ENCODE data around the gene REXO5.
"Not testable (repeated sequence)": the region's sequence is repeated elsewhere in the genome, so short reads cannot be mapped to it uniquely, and the experiment has no call there.

REXO5 gene

GRCh38 chr16:20859699-20860098 is 53.4 kb downstream of the REXO5 start:
- DNase-seq, result no peak
- no peak overlapping the region for H3K4me3 Mint-ChIP-seq
- no peaks in the 10 kb centered on the region for H3K27me3 Mint-ChIP-seq (ENCODE audit: low read depth, poor library complexity)
- TF ChIP-seq, protein P1, sequence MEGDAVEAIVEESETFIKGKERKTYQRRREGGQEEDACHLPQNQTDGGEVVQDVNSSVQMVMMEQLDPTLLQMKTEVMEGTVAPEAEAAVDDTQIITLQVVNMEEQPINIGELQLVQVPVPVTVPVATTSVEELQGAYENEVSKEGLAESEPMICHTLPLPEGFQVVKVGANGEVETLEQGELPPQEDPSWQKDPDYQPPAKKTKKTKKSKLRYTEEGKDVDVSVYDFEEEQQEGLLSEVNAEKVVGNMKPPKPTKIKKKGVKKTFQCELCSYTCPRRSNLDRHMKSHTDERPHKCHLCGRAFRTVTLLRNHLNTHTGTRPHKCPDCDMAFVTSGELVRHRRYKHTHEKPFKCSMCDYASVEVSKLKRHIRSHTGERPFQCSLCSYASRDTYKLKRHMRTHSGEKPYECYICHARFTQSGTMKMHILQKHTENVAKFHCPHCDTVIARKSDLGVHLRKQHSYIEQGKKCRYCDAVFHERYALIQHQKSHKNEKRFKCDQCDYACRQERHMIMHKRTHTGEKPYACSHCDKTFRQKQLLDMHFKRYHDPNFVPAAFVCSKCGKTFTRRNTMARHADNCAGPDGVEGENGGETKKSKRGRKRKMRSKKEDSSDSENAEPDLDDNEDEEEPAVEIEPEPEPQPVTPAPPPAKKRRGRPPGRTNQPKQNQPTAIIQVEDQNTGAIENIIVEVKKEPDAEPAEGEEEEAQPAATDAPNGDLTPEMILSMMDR (IDR thresholded peaks at IDR 0.05), result no peak
- peaks cover 8% of the 10 kb centered on the region for H3K9me3 Mint-ChIP-seq
- H3K4me1 Mint-ChIP-seq, result no peaks in the 10 kb centered on the region
- peak overlapping the region; percentile 29 for H3K27ac Mint-ChIP-seq
- H3K36me3 Mint-ChIP-seq (ENCODE audit: low read depth), result peaks cover 60% of the 10 kb centered on the region

DNA sequence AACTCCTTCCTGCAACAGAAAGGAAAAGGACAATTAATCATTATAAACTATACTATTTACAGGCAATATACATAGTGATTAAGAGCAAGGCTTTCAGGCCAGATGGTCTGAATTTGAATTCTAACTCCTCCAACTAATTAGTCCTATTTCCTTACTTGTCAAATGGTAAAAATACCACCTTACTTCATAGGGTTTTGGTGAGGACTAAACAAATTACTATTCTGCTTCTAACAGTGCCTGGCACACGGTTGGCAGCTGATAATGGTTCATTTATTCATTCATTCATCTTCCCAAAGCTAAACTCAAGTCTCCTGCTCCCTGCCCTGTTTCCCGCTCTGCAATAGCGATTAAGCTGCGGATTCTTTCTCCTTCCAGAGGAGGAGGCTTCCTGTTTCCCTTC is 54.0 kb downstream of the REXO5 start:
- Mint-ChIP-seq H3K27me3 (ENCODE audit: low read depth, poor library complexity) (no peaks in the 10 kb centered on the region), H3K36me3 (ENCODE audit: low read depth) (peaks cover 58% of the 10 kb centered on the region), H3K4me3 (no peak overlapping the region), H3K9me3 (peaks cover 10% of the 10 kb centered on the region), H3K27ac (no peak overlapping the region), H3K4me1 (peaks cover 1% of the 10 kb centered on the region)
- TF ChIP-seq, protein P1 (IDR thresholded peaks at IDR 0.05), result no peak
- no peak for DNase-seq

DNA sequence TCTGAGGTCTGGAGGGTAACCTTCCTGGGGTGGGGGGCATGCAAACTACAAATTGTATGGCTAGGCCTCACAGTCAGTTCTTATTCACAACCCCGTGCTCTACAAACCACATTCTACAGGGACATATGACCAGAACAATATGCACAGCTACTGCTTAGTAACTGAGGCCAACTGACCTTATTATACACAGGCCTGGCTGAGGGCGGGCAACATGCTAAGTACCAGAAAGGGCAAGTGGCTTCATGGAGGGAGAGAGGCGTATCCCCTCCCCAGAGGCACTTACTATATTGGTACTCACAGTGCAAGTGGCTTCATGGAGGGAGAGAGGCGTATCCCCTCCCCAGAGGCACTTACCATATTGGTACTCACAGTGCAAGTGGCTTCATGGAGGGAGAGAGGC is 54.7 kb downstream of the REXO5 start:
- not testable (repeated sequence) for DNase-seq; H3K27me3 Mint-ChIP-seq (ENCODE audit: low read depth, poor library complexity); H3K4me3 Mint-ChIP-seq; H3K4me1 Mint-ChIP-seq; H3K27ac Mint-ChIP-seq
- Mint-ChIP-seq H3K9me3 (peaks cover 10% of the 10 kb centered on the region), H3K36me3 (ENCODE audit: low read depth) (peaks cover 59% of the 10 kb centered on the region)

- no peak overlapping the region for H3K4me3 Mint-ChIP-seq
- H3K9me3 Mint-ChIP-seq, result peaks cover 10% of the 10 kb centered on the region
- DNase-seq, result no peak
- H3K36me3 Mint-ChIP-seq (ENCODE audit: low read depth), result peaks cover 50% of the 10 kb centered on the region
- peaks cover 21% of the 10 kb centered on the region for H3K4me1 Mint-ChIP-seq
- no peaks in the 10 kb centered on the region for H3K27me3 Mint-ChIP-seq (ENCODE audit: low read depth, poor library complexity)
- H3K27ac Mint-ChIP-seq, result peak overlapping the region; percentile 72
- TF ChIP-seq, protein P1 (IDR thresholded peaks at IDR 0.05), result no peak
Observed at GRCh38 chr16:20862162-20862960, 56.0 kb downstream of the REXO5 start.

DNA sequence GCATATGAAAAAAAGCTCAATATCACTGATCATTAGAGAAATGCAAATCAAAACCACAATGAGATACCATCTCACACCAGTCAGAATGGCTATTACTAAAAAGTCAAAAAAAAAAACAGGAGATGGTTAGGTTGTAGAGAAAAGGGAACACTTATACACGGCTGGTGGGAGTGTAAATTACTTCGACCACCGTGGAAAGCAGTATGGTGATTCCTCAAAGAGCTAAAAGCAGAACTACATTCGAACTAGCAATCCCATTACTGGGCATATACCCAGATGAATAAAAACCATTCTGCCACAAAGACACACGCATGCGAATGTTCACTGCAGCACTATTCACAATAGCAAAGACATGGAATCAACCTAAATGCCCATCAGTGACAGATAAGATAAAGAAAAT is 58.0 kb downstream of the REXO5 start:
- H3K27ac Mint-ChIP-seq; DNase-seq; H3K27me3 Mint-ChIP-seq (ENCODE audit: low read depth, poor library complexity); H3K4me3 Mint-ChIP-seq: not testable (repeated sequence)
- Mint-ChIP-seq H3K9me3 (peaks cover 10% of the 10 kb centered on the region), H3K36me3 (ENCODE audit: low read depth) (peaks cover 45% of the 10 kb centered on the region), H3K4me1 (peaks cover 22% of the 10 kb centered on the region)

DNA sequence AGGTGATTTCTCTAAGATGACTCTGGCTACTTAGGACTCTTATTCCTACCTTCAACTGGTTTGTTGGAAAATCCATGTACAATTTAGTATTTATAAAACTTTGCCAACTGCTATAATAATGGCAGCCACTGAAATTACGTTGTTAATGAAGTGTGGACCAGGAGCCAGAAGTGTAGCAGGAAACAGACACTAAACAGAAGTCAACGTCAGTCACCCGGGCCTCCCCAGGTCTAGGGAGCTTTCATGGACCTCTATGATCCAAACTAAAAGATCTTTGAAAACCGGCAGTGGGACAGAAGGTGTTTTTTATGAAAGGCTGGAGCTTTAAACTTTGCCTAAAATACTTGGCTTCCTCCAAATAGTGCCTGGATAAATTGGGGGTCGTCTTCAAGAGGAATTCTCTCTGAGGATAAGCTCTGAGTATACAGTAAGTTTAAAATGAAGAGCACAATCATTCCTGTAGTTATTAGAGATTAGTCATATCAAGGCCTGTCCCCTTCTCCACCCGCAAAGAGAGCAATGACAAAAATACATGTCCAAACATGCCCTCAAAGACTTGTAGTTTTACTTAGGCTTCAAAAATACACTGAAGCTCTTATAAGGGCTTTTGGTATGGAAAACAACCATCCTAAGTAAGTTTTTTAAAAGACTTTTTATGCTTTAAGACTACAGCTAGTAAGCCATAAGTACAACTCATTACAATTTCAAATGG is 59.2 kb downstream of the REXO5 start:
- H3K4me3 Mint-ChIP-seq, result no peak overlapping the region
- no peak for DNase-seq
- TF ChIP-seq, protein P1 (IDR thresholded peaks at IDR 0.05), result no peak
- peaks cover 26% of the 10 kb centered on the region for H3K4me1 Mint-ChIP-seq
- H3K36me3 Mint-ChIP-seq (ENCODE audit: low read depth), result peaks cover 38% of the 10 kb centered on the region
- H3K27me3 Mint-ChIP-seq (ENCODE audit: low read depth, poor library complexity), result no peaks in the 10 kb centered on the region
- H3K27ac Mint-ChIP-seq, result peak overlapping the region; percentile 84
- peaks cover 10% of the 10 kb centered on the region for H3K9me3 Mint-ChIP-seq

Measured in nephron progenitor cell (in vitro differentiated cells).